ENCODE results near the gene NCKAP5.

DNA sequence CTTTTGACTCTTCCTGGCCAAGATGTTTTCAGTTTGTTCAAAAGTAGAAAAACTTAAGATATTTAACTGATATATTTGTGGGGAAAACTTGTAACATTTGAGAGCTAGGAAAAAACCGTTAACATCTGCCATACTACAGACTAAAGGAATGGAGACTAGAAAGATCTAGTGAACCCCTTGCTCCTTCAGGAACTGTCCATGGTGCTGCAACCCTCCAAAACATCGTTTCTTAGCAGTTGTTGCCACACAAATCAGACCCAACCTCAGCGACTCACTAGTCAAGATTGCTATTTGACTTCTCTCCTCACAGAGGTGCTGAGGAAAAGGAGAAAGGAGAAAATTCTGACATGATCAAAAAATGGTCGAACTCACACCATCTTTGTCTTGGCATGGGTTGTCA is 504.5 kb downstream of the NCKAP5 start:
- TF ChIP-seq, protein P1, sequence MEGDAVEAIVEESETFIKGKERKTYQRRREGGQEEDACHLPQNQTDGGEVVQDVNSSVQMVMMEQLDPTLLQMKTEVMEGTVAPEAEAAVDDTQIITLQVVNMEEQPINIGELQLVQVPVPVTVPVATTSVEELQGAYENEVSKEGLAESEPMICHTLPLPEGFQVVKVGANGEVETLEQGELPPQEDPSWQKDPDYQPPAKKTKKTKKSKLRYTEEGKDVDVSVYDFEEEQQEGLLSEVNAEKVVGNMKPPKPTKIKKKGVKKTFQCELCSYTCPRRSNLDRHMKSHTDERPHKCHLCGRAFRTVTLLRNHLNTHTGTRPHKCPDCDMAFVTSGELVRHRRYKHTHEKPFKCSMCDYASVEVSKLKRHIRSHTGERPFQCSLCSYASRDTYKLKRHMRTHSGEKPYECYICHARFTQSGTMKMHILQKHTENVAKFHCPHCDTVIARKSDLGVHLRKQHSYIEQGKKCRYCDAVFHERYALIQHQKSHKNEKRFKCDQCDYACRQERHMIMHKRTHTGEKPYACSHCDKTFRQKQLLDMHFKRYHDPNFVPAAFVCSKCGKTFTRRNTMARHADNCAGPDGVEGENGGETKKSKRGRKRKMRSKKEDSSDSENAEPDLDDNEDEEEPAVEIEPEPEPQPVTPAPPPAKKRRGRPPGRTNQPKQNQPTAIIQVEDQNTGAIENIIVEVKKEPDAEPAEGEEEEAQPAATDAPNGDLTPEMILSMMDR (IDR thresholded peaks at IDR 0.05): no peak
- no peak for TF ChIP-seq POLR2A (IDR thresholded peaks at IDR 0.05)

Measured in prostate gland (tissue), 2 donors.